Measurements from ENCODE around the gene PAGE3.

The PAGE3 gene, protein sequence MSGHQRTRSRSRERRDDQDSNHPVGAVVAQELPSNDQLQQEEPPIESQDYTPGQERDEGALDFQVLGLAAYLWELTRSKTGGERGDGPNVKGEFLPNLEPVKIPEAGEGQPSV

DNA sequence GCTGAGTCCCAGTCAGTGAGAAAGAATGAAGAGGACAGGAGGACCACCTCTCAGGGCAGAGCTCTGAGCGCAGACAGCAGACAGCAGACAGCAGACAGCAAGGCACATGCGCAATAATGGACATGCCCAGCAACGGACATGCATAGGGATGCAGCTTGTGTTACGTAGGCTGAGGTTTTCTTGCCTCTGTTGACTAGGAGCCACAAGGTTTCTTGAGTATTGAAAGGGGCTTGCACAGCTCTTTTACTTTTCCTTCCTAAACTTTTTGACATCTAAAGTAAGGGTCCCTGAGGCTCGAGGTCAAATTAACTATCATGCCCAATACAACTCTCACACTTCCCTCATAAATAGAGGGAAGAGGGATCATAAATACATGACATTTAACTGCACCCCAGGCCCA is at the start of gene PAGE3:
PAGE3 (minus strand) TSS at position 101 of the 400 bp plus-strand sequence. CDS start 1,013 bp downstream, outside the sequence.
- Histone ChIP-seq H3K4me1 (ENCODE audit: control insufficient read depth in 2 of 2, insufficient read depth in 2 of 2, low read length in 2 of 2) (no peaks in the 10 kb centered on the region), H3K9ac (ENCODE audit: low read depth in 1 of 2, low read length in 2 of 2) (no peak within 1 kb of the TSS), H3K36me3 (ENCODE audit: control insufficient read depth in 2 of 2, insufficient read depth in 2 of 2, low read length in 2 of 2) (no peaks in the 10 kb centered on the region), H3K9me3 (ENCODE audit: control insufficient read depth in 2 of 2, low read length in 2 of 2) (no peaks in the 10 kb centered on the region), H3K27me3 (ENCODE audit: control insufficient read depth in 2 of 2, insufficient read depth in 2 of 2, low read length in 2 of 2) (peaks cover 0 to 4% of the 10 kb centered on the region in 2 donors), H3K27ac (ENCODE audit: low read depth in 2 of 2, low read length in 2 of 2) (no peak within 1 kb of the TSS), H3K4me3 (ENCODE audit: low read length in 2 of 2) (no peak within 1 kb of the TSS)

DNA sequence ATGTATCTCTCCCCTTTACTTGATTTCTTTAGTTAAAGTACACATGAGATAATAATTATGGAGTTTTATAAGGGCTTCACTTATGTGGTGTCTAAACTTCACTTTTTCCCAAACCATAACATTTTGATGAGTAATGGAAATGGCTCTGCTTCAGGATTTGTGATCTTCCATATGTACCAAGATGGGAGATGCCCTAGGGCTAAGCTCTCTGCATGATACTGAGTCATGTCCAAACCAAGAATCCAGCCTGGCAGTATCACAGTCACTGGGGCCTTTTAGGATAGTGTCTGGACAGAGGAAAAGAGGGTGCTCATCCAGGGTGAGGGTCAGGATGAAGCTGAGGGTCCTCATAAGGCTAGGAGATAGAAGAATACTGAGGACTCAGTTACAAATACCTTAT is 47.9 kb upstream of the PAGE3 start:
- H3K4me1 ChIP-seq (ENCODE audit: control insufficient read depth in 2 of 2, insufficient read depth in 2 of 2, low read length in 2 of 2): no peaks in the 10 kb centered on the region
- H3K36me3 ChIP-seq (ENCODE audit: control insufficient read depth in 2 of 2, insufficient read depth in 2 of 2, low read length in 2 of 2): no peaks in the 10 kb centered on the region
- no peak overlapping the region for H3K27ac ChIP-seq (ENCODE audit: low read depth in 2 of 2, low read length in 2 of 2)
- no peaks in the 10 kb centered on the region for H3K9me3 ChIP-seq (ENCODE audit: control insufficient read depth in 2 of 2, low read length in 2 of 2)
- H3K9ac ChIP-seq (ENCODE audit: low read depth in 1 of 2, low read length in 2 of 2): no peak overlapping the region
- H3K27me3 ChIP-seq (ENCODE audit: control insufficient read depth in 2 of 2, insufficient read depth in 2 of 2, low read length in 2 of 2): peaks cover 0 to 2% of the 10 kb centered on the region in 2 donors
- no peak overlapping the region for H3K4me3 ChIP-seq (ENCODE audit: low read length in 2 of 2)

DNA sequence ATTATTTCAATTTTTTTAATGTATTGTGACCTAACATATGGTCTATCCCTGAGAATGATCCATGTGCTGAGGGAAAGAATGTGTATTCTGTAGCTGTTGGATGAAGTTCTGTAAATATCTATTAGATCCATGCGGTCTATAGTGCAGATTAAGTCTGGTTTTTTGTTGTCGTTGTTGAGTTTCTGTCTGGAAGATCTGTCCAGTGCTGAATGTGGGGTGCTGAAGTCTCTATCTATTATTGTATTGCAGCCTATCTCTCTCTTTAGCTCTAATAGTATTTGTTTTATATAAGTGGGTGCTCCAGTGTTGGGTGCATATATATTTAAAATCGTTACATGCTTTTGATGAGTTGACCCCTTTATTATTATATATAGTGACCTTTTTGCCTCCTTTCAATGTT is 26.2 kb upstream of the PAGE3 start:
- no peak overlapping the region for H3K27ac ChIP-seq (ENCODE audit: low read depth in 2 of 2, low read length in 2 of 2)
- no peaks in the 10 kb centered on the region for H3K27me3 ChIP-seq (ENCODE audit: control insufficient read depth in 2 of 2, insufficient read depth in 2 of 2, low read length in 2 of 2)
- H3K9me3 ChIP-seq (ENCODE audit: control insufficient read depth in 2 of 2, low read length in 2 of 2): no peaks in the 10 kb centered on the region
- H3K36me3 ChIP-seq (ENCODE audit: control insufficient read depth in 2 of 2, insufficient read depth in 2 of 2, low read length in 2 of 2): no peaks in the 10 kb centered on the region
- H3K9ac ChIP-seq (ENCODE audit: low read depth in 1 of 2, low read length in 2 of 2): no peak overlapping the region
- no peaks in the 10 kb centered on the region for H3K4me1 ChIP-seq (ENCODE audit: control insufficient read depth in 2 of 2, insufficient read depth in 2 of 2, low read length in 2 of 2)
- H3K4me3 ChIP-seq (ENCODE audit: low read length in 2 of 2): no peak overlapping the region

DNA sequence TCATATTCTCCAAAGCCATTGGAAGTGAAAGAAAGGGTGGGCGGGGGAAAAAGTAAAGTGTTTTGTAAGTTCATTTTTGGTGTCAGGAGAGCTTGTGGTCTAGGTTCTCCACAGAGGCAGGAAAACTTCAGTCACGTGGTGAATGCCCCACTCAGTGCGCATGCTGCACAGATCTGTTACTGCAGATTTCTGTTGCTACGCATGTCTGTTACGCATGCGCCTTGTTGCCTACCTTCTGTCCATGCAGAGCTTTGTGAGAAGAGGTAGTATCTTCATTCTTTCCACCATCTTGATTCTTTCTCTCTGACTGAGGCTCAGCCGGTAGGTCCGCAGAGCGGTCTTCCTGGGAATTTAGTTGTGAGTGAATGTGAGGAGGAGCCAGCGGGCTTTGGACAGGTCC is 15.1 kb upstream of the PAGE3 start:
- Histone ChIP-seq H3K27ac (ENCODE audit: low read depth in 2 of 2, low read length in 2 of 2) (no peak overlapping the region), H3K36me3 (ENCODE audit: control insufficient read depth in 2 of 2, insufficient read depth in 2 of 2, low read length in 2 of 2) (no peaks in the 10 kb centered on the region), H3K4me1 (ENCODE audit: control insufficient read depth in 2 of 2, insufficient read depth in 2 of 2, low read length in 2 of 2) (no peaks in the 10 kb centered on the region), H3K9ac (ENCODE audit: low read depth in 1 of 2, low read length in 2 of 2) (no peak overlapping the region), H3K4me3 (ENCODE audit: low read length in 2 of 2) (no peak overlapping the region), H3K27me3 (ENCODE audit: control insufficient read depth in 2 of 2, insufficient read depth in 2 of 2, low read length in 2 of 2) (peaks cover 0 to 3% of the 10 kb centered on the region in 2 donors), H3K9me3 (ENCODE audit: control insufficient read depth in 2 of 2, low read length in 2 of 2) (no peaks in the 10 kb centered on the region)

DNA sequence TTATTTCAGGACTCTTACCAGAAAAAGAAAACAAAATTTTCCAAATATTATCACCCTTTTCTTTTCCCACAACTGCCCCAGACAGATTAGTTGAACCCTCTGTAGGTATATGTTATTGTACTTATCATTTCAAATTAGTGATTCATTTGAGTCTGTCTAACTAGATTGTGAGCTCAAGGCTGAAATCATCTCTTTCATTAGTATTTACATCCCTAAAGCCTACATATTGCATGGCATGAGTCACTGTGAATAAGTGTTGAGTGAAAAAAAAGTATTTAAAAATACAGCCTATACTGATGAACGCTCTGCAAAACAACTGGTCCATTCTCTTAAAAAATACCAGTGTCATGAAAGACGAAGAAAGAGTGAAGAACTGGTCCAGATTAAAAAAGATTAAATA is 3.9 kb downstream of the PAGE3 start:
- Histone ChIP-seq H3K9me3 (ENCODE audit: control insufficient read depth in 2 of 2, low read length in 2 of 2) (no peaks in the 10 kb centered on the region), H3K27ac (ENCODE audit: low read depth in 2 of 2, low read length in 2 of 2) (no peak overlapping the region), H3K4me1 (ENCODE audit: control insufficient read depth in 2 of 2, insufficient read depth in 2 of 2, low read length in 2 of 2) (no peaks in the 10 kb centered on the region), H3K36me3 (ENCODE audit: control insufficient read depth in 2 of 2, insufficient read depth in 2 of 2, low read length in 2 of 2) (no peaks in the 10 kb centered on the region), H3K4me3 (ENCODE audit: low read length in 2 of 2) (no peak overlapping the region), H3K9ac (ENCODE audit: low read depth in 1 of 2, low read length in 2 of 2) (no peak overlapping the region), H3K27me3 (ENCODE audit: control insufficient read depth in 2 of 2, insufficient read depth in 2 of 2, low read length in 2 of 2) (peaks cover 0 to 4% of the 10 kb centered on the region in 2 donors)

DNA sequence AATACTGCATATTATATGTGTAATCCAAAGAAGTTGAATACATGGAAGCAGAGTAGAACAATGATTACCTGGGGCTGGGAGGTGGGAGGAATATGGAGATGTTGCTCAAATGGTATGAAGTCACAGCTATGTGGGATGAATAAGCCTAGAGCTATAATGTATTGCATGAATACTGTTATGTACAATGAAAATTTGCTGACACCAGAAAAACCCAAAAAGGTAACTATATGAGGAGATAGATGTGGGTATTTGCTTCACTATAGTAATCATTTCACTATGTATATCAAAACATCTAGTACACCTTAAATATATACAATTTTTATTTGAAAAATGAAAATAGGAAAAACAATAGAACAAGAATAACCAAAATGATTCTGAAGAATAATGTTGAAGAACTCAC is 11.2 kb downstream of the PAGE3 start:
- Histone ChIP-seq H3K9ac (ENCODE audit: low read depth in 1 of 2, low read length in 2 of 2) (no peak overlapping the region), H3K36me3 (ENCODE audit: control insufficient read depth in 2 of 2, insufficient read depth in 2 of 2, low read length in 2 of 2) (no peaks in the 10 kb centered on the region), H3K27me3 (ENCODE audit: control insufficient read depth in 2 of 2, insufficient read depth in 2 of 2, low read length in 2 of 2) (no peaks in the 10 kb centered on the region), H3K9me3 (ENCODE audit: control insufficient read depth in 2 of 2, low read length in 2 of 2) (no peaks in the 10 kb centered on the region), H3K27ac (ENCODE audit: low read depth in 2 of 2, low read length in 2 of 2) (no peak overlapping the region), H3K4me3 (ENCODE audit: low read length in 2 of 2) (no peak overlapping the region), H3K4me1 (ENCODE audit: control insufficient read depth in 2 of 2, insufficient read depth in 2 of 2, low read length in 2 of 2) (no peaks in the 10 kb centered on the region)

DNA sequence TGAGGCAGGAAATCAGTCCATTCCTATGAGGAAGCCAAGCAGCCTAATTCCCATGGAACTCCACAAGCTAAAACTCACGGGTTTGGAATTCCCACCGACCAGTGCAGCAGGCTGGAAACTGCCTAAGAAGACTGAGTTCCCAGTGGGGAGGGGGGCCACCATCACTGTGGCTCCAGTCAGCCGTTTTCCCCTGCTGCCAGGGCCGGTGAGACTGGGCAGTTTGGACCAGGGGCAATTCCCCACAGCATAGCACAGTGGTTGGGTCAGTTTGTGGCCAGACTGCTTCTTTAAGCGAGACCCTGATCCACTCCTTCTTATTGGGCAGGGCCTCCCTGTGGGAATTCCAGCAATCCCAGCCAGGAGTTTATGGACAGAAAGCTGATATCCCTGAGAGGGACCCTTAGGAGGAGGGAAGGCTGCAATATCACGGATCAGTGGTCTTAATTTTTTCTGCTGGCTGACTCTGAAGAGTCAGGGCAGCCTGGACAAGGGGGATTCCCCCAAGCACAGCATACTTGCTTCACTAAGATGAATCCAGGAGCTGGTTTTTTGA is 23.9 kb downstream of the PAGE3 start:
- H3K9ac ChIP-seq (ENCODE audit: low read depth in 1 of 2, low read length in 2 of 2): no peak overlapping the region
- no peak overlapping the region for H3K27ac ChIP-seq (ENCODE audit: low read depth in 2 of 2, low read length in 2 of 2)
- H3K27me3 ChIP-seq (ENCODE audit: control insufficient read depth in 2 of 2, insufficient read depth in 2 of 2, low read length in 2 of 2): peaks cover 0 to 4% of the 10 kb centered on the region in 2 donors
- H3K4me3 ChIP-seq (ENCODE audit: low read length in 2 of 2): no peak overlapping the region
- H3K36me3 ChIP-seq (ENCODE audit: control insufficient read depth in 2 of 2, insufficient read depth in 2 of 2, low read length in 2 of 2): no peaks in the 10 kb centered on the region
- H3K9me3 ChIP-seq (ENCODE audit: control insufficient read depth in 2 of 2, low read length in 2 of 2): no peaks in the 10 kb centered on the region
- H3K4me1 ChIP-seq (ENCODE audit: control insufficient read depth in 2 of 2, insufficient read depth in 2 of 2, low read length in 2 of 2): no peaks in the 10 kb centered on the region

DNA sequence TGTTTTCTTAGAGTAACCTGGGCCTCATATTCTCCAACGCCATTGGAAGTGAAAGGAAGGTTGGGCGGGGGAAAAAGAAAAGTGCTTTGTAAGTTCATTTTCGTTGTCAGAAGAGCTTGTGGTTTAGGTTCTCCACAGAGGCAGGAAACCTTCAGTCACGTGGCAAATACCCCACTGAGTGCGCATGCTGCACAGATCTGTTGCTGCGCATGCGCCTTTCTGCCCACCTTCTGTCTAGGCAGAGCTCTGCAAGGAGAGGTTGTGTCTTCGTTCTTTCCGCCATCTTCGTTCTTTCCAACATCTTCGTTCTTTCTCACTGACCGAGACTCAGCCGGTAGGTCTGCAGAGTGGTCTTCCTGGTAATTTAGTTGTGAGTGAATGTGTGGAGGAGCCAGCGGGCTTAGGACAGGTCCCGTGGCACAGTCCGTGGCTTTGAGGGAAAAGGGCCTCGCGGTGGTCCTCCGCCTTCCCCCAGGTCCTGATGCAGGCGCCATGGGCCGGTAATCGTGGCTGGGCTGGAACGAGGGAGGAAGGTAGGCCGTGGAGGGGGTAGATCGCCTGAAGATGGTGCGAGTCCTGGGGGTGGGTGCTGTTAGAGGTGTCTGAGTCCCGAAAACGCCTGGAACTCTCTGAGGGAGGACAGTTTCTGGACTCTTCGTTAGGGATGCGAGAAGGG is 44.5 kb downstream of the PAGE3 start, which contains the start of gene PAGE5:
PAGE5 (plus strand) TSS at position 228 of the 676 bp plus-strand sequence. CDS start 1,037 bp downstream, outside the sequence.
- Histone ChIP-seq H3K4me3 (ENCODE audit: low read length in 2 of 2) (no peak within 1 kb of the TSS), H3K27me3 (ENCODE audit: control insufficient read depth in 2 of 2, insufficient read depth in 2 of 2, low read length in 2 of 2) (no peaks in the 10 kb centered on the region), H3K4me1 (ENCODE audit: control insufficient read depth in 2 of 2, insufficient read depth in 2 of 2, low read length in 2 of 2) (no peaks in the 10 kb centered on the region), H3K9me3 (ENCODE audit: control insufficient read depth in 2 of 2, low read length in 2 of 2) (no peaks in the 10 kb centered on the region), H3K9ac (ENCODE audit: low read depth in 1 of 2, low read length in 2 of 2) (no peak within 1 kb of the TSS), H3K27ac (ENCODE audit: low read depth in 2 of 2, low read length in 2 of 2) (no peak within 1 kb of the TSS), H3K36me3 (ENCODE audit: control insufficient read depth in 2 of 2, insufficient read depth in 2 of 2, low read length in 2 of 2) (no peaks in the 10 kb centered on the region)

DNA sequence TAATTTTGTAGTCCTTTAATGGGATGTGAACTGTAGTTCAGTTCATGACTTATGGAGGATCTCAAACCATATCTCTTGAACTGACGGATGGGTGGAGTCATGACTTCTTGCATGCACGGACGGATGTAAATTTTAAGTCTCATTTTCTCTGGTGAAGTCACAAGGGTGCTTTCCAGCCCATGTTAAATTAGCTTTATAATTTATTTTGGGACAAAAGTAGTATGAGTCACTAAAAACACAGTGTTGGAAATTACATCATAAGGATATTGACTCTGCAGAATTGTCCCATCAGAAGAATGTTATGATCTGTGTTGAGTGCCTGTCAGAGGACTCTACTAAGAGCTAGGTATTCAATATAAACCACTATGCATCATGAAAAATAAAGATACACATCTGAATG is 51.3 kb downstream of the PAGE3 start:
- no peaks in the 10 kb centered on the region for H3K36me3 ChIP-seq (ENCODE audit: control insufficient read depth in 2 of 2, insufficient read depth in 2 of 2, low read length in 2 of 2)
- H3K4me3 ChIP-seq (ENCODE audit: low read length in 2 of 2): no peak overlapping the region
- no peak overlapping the region for H3K27ac ChIP-seq (ENCODE audit: low read depth in 2 of 2, low read length in 2 of 2)
- no peaks in the 10 kb centered on the region for H3K9me3 ChIP-seq (ENCODE audit: control insufficient read depth in 2 of 2, low read length in 2 of 2)
- no peak overlapping the region for H3K9ac ChIP-seq (ENCODE audit: low read depth in 1 of 2, low read length in 2 of 2)
- peaks cover 0 to 3% of the 10 kb centered on the region in 2 donors for H3K27me3 ChIP-seq (ENCODE audit: control insufficient read depth in 2 of 2, insufficient read depth in 2 of 2, low read length in 2 of 2)
- no peaks in the 10 kb centered on the region for H3K4me1 ChIP-seq (ENCODE audit: control insufficient read depth in 2 of 2, insufficient read depth in 2 of 2, low read length in 2 of 2)

DNA sequence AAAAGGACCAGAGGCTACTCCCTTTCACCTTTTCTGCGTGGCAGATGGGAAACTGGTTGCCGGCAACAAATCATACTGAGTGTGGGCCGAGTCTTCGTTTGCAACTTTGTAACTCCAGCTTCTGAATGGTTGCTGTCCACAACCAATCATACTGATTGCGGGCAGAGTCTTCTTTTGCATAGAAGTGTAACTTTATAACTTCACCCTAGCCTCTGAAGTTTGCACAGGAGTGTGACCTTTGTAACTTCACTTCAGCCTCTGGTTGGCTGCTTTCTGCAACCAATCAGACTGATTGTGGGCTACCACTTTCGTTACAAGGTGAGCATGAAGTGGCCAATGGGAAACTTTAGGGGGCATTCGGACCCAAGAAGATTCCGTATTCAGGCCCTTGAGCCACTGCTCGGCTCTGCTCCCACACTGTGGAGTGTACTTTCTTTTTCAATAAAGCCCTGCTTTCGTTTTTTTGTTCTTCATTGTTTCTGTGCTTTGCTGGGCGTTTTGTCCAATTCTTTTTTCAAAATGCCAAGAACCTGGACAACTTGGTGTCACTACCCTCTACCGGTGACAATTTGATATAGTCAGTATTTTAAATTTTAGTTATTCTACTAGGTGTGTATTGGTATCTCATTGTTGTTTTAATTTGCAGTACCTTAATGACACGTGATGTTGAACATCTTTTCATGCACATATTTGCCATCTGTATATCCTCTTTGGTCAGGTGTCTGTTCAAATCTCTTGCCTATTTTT is 53.6 kb downstream of the PAGE3 start:
- Histone ChIP-seq H3K9me3 (ENCODE audit: control insufficient read depth in 2 of 2, low read length in 2 of 2) (no peaks in the 10 kb centered on the region), H3K36me3 (ENCODE audit: control insufficient read depth in 2 of 2, insufficient read depth in 2 of 2, low read length in 2 of 2) (no peaks in the 10 kb centered on the region), H3K4me1 (ENCODE audit: control insufficient read depth in 2 of 2, insufficient read depth in 2 of 2, low read length in 2 of 2) (no peaks in the 10 kb centered on the region), H3K27me3 (ENCODE audit: control insufficient read depth in 2 of 2, insufficient read depth in 2 of 2, low read length in 2 of 2) (peaks cover 0 to 3% of the 10 kb centered on the region in 2 donors), H3K9ac (ENCODE audit: low read depth in 1 of 2, low read length in 2 of 2) (no peak overlapping the region), H3K27ac (ENCODE audit: low read depth in 2 of 2, low read length in 2 of 2) (peak overlapping the region in 1 of 2 donors; percentile 39), H3K4me3 (ENCODE audit: low read length in 2 of 2) (no peak overlapping the region)

All from mucosa of rectum (tissue), 2 donors.